ENCODE results near the gene JAKMIP2.
A peak's percentile ranks its signal among the peaks of the same experiment; 100 is the strongest.
"Not testable (repeated sequence)": the region's sequence is repeated elsewhere in the genome, so short reads cannot be mapped to it uniquely, and the experiment has no call there.

JAKMIP2 gene

DNA sequence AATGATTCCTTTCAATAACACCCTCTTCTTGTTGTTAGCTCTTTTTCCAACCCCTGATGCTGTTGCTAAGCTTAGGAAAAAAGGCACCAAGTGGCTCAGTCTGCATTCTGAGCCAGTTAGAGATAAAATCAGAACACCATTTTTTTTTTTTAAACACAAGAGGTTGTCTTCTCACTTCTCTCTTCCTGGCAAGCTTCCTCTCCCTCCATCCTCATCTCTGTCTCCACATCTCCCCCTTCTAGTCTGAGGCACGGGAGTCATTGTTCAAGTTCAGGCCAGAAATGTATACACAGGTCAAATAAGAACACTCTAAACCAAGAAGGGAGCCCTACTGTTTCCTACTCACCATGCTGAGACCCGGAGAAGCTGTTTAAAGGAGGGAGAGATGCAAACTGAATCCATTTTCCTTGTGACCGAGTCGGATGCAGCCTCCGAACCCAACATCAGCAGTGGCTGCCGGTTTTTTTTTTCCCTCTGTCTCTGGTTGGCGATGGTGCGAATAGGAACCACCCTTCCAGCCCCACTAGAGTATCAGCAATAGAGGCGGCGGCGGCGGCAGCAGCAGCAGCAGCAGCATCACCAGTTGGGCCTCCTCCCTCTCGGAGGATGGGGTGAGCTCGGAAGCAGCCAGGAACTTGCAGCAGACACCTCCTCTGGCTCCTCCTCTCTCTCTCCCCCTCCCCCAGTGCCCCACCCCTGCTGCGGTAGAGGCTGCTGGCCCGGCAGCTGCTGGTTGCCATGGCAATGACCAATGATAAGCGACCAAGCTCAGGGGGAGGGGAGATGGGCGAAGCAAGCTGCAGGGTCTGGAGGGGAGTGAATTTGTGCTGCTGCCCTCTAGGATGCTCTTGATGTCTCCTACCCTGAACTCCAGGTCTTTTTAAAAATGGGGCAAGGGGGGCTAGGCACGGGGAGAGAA is at the start of gene JAKMIP2:
TSS of gene JAKMIP2 (minus strand) at position 619 of the 919 bp plus-strand sequence. CDS start 110,922 bp downstream, outside the sequence.
- DNase-seq, result peak; percentile 94

DNA sequence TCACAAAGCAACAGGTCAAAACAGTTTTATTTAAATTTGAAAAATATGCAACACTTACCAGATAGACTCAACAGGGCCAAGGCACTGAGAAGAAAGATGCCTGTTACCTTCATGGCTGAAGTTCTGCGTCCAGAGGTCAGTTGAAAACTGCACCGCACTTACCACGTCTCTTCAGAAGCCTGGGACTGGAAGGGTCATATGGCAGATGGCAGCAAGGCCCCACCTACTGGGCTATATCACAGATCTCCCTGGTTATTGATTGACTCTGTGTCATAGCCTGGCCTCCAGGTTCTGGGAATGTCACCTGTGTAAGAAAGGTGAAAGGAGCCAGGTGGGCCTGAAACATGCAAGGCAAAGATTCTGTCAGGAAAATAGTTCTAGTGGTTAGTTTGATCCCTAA is 48.9 kb upstream of the JAKMIP2 start, which contains the start of gene SPINK1:
TSS of gene SPINK1 (minus strand) at position 207 of the 400 bp plus-strand sequence. CDS start at position 113, 94 bp downstream.
- DNase-seq, result no peak

DNA sequence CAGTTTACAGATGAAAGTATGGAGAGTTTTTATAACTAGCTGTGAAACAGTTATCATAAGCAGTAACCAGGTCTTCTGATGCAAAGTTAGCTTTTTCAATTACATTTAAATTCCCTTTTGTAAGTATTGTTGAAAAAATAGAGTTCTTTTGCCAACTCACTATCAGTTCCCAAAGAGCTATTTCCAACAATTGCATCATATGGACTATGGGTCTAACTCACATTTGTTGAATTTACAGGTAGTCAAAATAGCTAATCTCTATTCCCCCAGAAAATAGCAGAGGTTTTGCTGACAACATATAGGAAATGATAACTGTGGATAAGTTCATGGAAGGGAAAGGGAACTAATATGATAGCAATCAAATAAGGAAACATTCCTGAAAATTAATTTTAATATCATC is 47.5 kb upstream of the JAKMIP2 start:
- DNase-seq, result no peak

DNA sequence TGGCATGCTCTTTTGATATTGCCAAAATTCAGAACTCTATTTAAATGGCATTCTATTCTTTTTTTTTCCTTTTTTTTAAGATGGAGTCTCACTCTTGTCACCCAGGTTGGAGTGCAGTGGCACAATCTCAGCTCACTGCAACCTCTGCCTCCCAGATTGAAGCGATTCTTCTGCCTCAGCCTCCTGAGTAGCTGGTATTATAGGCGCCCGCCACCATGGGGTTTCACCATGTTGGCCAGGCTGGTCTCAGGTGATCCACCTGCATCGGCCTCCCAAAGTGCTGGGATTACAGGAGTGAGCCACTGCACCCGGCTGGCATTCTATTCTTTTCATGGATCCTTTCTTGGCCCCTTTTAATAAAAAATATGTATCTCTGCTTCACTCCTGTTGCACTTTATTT is 44.5 kb upstream of the JAKMIP2 start:
- DNase-seq, result not testable (repeated sequence)

DNA sequence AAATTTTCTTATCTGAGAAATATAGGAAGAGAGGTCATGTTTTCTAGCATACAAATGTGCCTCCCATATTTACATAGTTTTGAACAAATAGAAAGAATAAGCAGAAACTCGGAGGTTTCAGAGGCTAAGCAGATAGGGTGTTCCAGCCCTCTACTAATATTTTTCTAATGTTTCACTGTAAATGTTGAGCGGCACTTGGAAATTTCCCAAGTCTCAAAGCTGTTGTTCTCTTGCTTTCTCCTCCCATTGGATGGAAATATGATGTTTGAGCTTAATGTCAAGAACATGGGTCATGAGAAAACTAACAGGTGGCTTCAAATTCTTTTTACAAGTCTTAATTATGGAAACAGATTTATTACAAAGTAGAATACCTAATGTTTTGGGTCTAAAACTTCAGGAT is 43.8 kb upstream of the JAKMIP2 start:
- DNase-seq, result no peak

DNA sequence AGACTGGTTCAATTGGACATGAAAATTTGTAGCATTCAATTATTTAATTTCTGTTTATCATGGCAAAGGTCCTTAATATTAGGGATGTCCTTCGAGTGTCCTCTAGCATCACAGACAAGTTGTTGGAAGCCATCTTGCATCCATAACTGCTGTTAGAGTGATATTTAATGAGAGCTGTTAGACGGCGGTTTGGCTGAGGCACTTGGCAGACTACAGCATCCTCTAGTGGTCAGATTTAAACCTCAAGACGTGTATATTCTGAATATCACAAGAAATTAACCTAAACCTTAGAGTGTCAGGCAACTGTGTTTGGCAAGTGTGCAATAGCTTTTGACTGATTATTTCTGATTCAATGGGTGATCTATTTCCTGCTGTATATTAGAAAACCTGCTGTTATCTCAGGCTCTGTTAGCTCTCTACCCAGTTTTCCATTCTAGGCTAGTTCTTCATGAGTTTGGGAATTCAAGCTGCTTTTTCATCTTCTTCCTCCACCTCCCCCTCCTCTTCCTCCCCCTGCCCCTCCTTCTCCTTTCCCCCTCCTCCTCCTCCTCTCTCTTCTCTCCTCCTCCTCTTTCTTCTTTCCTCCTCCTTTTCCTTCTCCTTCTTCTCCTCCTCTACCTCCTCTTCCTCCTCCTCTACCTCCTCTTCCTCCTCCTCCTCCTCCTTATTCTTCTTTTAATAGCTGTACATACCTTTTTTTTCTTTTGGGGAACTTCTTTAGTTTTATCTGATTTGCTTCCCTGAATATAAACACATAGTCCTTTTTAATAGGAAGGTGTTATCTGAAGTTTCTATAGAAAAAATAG is 40.4 kb upstream of the JAKMIP2 start:
- DNase-seq, result peak; percentile 64

DNA sequence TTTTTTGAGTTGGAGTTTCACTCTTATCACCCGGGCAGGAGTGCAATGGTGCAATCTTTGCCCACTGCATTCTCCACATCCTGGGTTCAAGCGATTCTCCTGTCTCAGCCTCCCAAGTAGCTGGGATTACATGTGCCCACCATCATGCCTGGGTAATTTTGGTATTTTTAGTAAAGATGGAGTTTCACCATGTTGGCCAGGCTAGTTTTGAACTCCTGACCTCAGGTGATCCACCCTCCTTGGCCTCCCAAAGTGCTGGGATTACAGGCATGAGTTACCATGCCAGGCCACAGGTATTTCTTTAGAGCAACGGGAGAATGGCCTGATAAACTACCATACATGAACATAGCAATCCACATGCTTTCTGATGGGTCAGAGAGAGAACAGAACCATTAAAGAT is 39.7 kb upstream of the JAKMIP2 start:
- not testable (repeated sequence) for DNase-seq

DNA sequence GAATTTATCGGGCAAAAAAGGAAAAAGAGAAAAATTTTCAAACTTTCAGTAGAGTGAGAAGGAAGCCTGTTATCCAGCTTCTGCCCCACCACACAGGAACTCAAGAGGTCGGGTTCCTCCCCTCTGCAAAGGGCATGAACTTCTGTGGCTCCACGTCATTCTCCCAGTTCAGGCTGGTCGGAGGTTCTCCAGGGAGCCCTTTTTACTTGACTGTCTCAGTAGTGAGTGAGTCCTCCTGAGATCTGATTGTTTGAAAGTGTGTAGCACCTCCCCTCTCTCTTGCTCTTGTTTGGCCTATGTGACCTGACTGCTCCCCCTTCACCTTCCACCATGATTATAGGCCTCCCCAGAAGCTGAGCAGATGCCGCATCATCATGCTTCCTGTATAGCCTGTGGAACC is 39.2 kb upstream of the JAKMIP2 start:
- DNase-seq, result no peak

DNA sequence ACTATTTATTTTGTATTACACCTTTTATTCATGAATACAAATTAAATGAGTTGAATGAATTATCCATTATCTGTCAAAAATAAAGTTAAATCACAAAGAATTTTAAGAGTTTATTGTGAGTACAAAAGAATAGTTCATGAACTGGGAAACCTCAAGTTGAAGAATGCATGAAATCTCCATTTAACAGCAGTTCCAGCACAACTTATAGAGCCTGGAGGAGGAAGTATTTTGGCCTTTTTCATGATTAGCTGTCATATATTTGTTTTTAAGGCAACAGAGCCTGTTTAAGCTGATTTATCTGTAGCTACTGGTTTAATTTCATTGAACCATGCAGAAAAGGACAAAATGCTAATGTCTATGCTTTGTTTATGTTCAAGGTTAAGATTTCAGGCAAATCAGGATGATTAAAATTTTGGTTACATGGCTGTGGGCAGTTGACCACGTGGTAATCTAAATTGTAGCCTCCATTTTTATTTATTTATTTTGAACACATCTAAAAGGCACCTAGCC is 36.8 kb upstream of the JAKMIP2 start:
- no peak for DNase-seq

DNA sequence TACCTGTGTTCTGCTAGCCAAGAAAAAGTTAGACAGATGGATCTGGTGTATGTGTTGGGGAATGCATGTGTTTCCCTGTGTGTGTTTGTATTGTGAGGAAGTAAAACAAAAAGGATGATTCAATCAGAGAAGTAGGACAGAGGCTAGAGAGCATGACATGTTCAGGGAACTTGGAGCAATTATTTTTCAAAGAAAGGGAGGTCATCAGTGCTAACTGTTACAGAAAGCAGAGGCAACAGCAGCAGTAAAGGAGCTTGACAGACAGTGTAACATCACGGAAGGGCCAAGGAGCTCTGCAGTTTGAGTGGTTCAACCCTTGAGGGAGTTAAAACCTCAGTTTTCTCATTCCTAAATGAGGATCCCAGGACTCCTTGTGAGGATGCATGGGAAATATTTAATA is 35.8 kb upstream of the JAKMIP2 start:
- DNase-seq, result no peak

DNA sequence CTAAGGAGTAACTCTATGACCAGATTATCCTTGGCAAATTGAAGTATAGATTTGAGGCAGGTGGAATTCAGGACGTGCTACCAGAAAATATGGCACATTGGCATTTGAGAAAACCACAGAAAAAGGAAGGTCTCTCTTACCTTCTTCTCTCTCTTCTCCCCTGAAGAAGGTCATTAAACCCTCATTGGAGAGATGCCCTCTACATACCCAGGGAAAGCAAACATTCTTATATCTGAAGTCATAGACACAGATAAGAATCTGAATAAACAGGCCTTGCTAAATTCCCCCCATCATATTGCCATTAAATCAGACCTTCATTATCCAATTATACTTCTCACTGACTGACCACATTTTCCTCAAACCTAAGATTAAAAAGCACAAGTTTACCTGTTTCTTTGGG is 31.2 kb upstream of the JAKMIP2 start:
- no peak for DNase-seq

DNA sequence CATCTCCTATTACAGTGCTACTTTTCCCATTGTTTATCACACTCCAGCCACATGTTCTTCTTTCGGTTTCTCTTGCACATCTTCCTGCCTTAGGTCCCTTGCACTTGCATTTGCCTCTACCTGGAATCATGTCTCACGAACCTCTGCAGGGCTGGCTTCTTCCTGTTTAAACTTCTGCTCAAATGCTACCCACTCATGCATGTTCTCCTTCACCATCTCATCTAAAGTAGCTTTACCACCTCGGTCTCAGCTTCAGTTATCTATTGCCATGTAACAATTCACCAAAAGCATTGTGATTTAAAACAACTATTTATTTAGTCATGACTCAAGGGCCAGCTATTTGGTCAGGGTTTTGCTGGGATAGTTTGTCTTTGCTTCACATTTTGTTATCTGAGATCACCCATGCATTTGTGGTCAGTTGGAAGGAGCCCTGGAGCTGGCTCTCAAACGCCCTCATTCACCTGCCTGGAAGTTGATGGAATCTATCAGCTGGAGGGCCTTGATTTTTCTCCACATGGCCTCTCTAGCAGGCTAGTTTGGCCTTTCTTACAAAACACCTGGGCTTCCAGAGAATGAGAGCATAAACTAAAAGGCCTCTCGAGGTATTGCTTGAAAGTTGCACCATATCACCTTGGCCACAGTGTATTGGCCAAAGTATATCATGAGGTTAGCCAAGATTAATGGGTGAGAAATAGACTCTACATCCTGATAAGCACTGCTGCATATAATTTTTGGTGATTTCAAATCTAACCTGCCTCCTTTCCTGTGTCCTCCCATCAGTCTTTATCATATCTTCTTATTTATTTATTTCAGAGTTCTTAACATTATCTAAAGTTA is 27.5 kb upstream of the JAKMIP2 start:
- DNase-seq, result no peak

DNA sequence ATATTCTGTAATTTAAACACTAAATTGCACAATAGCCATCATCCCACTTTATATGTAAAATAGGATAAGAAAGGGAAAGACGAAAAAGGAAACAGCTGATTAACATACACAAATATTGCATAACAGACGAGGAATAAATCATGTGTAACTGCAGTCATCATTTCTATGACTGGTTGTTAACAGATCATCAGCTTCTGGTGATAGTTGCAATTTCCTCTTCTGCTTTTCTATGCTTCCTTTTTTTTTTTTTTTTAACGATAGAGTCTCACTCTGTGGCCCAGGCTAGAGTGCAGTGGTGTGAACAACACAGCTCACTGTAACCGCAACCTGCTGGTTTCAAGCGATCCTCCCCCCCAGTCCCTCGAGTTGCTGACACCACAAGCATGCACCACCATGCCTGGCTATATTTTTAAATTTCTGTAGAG is 22.5 kb upstream of the JAKMIP2 start:
- peak; percentile 52 for DNase-seq

DNA sequence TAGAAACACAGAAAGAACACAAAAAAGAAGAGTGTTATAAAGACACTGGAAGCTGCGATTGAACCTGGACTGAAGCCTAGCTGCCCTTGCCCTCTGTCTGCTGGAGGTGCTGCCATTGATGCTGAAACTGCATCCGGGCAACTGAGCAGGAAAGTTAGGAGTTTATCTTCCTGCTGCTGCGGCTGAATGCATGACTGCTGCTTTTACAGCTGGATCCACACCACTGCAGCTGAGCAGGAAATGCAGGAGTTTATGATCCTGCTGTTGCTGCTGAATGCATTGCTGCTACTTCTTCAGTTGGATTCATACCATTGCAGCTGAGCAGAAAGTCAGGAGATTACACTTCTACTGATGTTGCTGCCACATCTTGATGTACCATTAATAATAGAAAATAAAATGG is 21.8 kb upstream of the JAKMIP2 start:
- DNase-seq, result no peak

DNA sequence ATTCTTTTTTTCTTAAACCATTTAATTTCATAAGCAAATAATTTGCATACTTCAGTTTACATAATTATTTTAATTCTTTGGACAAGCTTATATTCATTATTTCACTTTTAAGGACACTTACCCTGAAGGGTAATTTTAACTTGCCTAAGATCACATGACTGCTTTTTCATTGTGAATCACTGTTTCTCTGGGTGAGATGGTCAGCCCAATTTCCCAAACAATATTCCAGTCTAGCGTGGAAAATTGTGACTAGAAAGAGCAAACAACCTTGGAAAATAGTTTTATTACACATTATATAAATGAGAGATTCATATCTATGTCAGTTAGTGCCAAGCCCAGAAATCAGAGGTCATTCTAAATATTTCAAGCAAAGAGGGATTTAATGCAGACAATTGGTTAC is 21.4 kb upstream of the JAKMIP2 start:
- DNase-seq, result no peak

DNA sequence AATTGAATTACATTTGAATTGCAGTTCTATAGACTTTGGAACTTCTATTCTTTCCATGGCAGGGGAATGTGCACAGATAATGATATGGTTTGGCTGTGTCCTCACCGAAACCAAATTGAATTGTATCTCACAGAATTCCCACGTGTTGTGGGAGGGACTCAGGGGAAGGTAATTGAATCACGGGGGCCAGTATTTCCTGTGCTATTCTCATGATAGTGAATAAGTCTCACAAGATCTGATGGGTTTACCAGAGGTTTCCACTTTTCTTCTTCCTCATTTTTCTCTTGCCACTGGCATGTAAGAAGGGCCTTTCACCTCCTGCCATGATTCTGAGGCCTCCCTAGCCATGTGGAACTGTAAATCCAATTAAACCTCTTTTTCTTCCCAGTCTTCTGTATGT is 20.6 kb upstream of the JAKMIP2 start:
- DNase-seq, result not testable (repeated sequence)

DNA sequence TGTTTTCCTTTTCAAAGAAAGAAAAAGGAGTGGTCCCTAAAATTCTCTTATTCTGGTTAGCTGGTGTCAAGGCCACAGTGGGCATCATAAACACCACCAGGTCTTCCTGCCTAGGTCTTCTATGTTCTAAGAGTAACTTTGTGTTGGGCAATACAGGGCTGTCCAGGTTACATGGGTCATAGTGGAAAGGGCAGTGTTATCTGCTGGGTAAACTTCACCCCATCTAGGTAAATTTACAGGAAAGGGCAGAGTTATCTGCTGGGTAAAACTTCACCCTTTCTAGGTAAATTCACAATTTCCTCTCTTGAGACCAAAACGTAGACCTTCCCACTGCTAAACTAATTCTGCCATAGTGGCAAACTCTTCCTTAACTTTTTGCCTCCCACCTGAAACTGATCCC is 18.9 kb upstream of the JAKMIP2 start:
- no peak for DNase-seq

DNA sequence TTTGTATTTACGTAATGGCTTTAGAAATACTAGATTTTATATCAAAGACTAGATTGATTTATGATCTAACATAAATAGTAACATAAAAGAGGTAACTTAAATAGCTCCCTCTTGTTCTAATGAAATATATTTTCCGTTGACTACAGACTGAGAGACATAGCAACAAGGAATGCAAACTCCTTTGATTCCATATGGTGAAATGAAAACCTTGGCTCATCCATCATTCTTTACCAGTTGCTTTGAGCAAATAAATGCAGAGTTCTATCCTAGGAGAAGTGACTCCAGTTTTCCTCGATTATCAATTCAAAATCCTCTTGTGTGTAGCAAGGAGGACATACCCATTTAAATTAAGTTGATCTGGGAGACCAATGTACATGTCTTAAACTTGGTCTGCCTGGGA is 18.0 kb upstream of the JAKMIP2 start:
- DNase-seq, result no peak

DNA sequence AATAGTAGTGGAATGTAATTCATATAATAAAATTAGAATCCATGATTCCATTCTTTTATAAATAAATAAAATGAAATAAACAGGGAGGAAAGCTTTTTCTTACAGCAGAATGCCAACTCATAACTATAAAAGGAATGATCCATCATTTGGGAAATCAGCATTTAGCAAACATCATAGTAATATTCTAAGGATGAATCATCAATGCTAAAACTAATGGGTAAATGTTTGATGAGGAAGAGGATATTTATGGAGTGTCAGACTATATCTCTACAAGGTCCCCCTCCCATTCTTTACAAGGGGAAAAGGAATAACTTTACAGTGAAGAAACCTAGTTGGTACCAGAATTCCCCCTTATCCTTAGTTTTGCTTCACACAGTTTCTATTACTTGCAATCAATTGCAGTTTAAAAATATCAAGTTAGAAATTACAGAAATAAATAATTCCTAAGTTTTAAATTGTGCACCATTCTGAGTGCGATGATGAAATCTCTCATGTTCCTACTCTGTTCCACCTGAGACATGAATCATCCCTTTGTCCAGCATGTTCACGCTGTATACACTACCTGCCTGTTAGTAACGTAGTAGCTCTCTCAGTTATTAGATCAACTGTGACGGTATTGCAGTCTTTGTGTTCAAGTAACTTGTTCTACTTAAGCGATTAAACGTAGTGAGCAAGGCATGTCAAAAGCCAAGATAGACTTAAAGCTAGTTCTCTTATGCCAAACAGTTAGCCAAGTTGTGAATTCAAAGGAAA is 14.2 kb upstream of the JAKMIP2 start:
- no peak for DNase-seq

DNA sequence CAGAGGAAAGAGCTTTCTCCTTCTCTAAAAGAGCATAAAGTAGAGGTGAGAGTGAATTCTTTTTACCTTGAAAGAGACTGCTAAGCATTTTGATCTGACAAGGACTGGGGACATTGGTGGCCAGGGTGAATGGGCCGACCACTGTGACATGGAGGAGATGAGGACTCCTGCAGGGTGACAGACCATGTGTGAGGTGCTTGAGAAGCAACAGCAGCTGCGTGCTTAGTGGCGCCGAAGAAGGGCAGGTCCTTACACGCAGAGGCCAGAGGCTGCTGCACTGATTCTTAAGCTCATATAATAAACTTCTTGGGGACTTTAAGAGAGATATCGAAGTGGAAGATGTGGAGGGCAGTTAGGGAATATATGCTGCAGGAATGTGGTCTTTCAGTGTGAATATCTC is 8.7 kb upstream of the JAKMIP2 start:
- no peak for DNase-seq

DNA sequence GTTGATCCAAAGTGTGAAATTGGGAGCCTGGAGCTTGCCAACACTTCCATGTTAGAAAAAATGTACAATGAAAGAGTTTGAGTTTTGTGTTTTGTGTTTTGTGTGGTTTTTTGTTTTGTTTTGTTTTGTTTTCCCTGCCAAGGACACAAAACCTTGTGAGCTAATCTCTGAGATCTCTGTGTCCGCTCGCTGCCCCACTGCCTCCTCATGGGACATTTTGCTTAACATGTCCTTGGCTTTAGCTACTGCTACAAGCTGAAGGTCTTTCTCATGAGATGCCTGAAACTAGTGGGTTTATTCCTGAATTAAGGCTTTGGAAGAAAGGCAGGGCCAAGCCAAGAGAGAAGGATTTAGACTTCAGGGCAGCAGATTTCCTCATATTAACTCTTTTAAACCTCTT is 7.3 kb upstream of the JAKMIP2 start:
- DNase-seq, result no peak

DNA sequence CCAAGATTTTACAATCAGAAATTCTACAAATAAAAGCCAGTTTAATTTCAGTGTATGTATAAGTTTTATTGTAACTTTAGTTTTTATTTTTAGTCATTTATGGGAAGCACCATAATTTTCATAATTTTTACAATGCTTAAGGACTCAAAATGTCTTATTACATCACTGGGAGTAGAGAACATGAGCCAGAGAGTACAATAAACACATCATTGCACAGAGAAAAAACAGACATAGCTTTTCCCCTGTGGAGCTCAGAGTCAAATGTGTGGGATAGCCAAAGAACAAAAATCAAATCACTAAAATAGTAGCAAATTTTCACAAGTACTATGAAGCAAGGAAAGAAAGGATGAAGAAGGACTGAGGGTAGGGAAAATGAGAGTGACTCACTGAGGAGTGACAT is 5.5 kb upstream of the JAKMIP2 start:
- no peak for DNase-seq
